H9 (cell line): ENCODE results near the gene FRAT1. TPM values are rescaled to one million over a fixed set of nuclear protein-coding genes. Genes with fewer than 3 reads are reported as not detected.
A peak's percentile ranks its signal among the peaks of the same experiment; 100 is the strongest.

Source experiments
- DNase-seq: peaks from one replicate; pipeline ENCODE4 v3.0.0-alpha.2; 2017
- H2AFZ ChIP-seq: one replicate; pipeline ENCODE4 v1.6.1; 2013; ENCODE audit warnings: mild to moderate bottlenecking, low read length, control low read depth, moderate library complexity
- H2AK5ac ChIP-seq: 2 replicates; pipeline ENCODE4 v1.6.1; 2013; ENCODE audit warnings: low read length, control low read depth, mixed read lengths; ENCODE audit not compliant: insufficient read length
- H2BK120ac ChIP-seq: one replicate; pipeline ENCODE4 v1.6.1; 2013; ENCODE audit warnings: low read depth, mild to moderate bottlenecking, low read length, control low read depth, inconsistent platforms; ENCODE audit not compliant: poor library complexity, severe bottlenecking
- H2BK12ac ChIP-seq: 2 replicates; pipeline ENCODE4 v1.6.1; 2013; ENCODE audit warnings: low read length, control low read depth, mixed read lengths, low read depth; ENCODE audit not compliant: insufficient read length
- H2BK15ac ChIP-seq: 2 replicates; pipeline ENCODE4 v1.6.1; 2013; ENCODE audit warnings: low read depth, low read length, control low read depth
- H2BK20ac ChIP-seq: one replicate; pipeline ENCODE4 v1.6.1; 2013; ENCODE audit warnings: low read depth, mild to moderate bottlenecking, low read length, control low read depth, inconsistent platforms; ENCODE audit not compliant: poor library complexity, severe bottlenecking
- H2BK5ac ChIP-seq: 2 replicates; pipeline ENCODE4 v1.6.1; 2013; ENCODE audit warnings: low read length, control low read depth, mixed read lengths; ENCODE audit not compliant: insufficient read length
- H3K14ac ChIP-seq: 2 replicates; pipeline ENCODE4 v1.6.1; 2013; ENCODE audit warnings: low read length, control low read depth; ENCODE audit not compliant: insufficient read depth
- H3K18ac ChIP-seq: 2 replicates; pipeline ENCODE4 v1.6.1; 2013; ENCODE audit warnings: low read depth, mild to moderate bottlenecking, mixed read lengths, low read length, control low read depth; ENCODE audit not compliant: insufficient read length
- H3K23ac ChIP-seq: 2 replicates; pipeline ENCODE4 v1.6.1; 2013; ENCODE audit warnings: low read length, control low read depth, mixed read lengths, low read depth; ENCODE audit not compliant: insufficient read length
- H3K23me2 ChIP-seq: 2 replicates; pipeline ENCODE4 v1.6.1; 2013; ENCODE audit warnings: low read depth, mild to moderate bottlenecking, mixed read lengths, low read length, control low read depth; ENCODE audit not compliant: insufficient read length, poor library complexity, severe bottlenecking
- H3K27ac ChIP-seq: 2 replicates; pipeline ENCODE4 v1.5.1; 2013; ENCODE audit warnings: low read length, control low read depth, mixed read lengths, low read depth; ENCODE audit not compliant: insufficient read length
- H3K27me3 ChIP-seq: 2 replicates; pipeline ENCODE4 v1.6.1; 2013; ENCODE audit warnings: low read length, control low read depth, inconsistent platforms; ENCODE audit not compliant: insufficient read depth
- H3K4ac ChIP-seq: 2 replicates; pipeline ENCODE4 v1.6.1; 2013; ENCODE audit warnings: low read depth, mild to moderate bottlenecking, control low read depth, inconsistent platforms, low read length, moderate library complexity
- H3K4me1 ChIP-seq: 2 replicates; pipeline ENCODE4 v1.6.1; 2013; ENCODE audit warnings: low read length, control low read depth, inconsistent platforms; ENCODE audit not compliant: insufficient read depth
- H3K4me2 ChIP-seq: 2 replicates; pipeline ENCODE4 v1.6.1; 2013; ENCODE audit warnings: low read length, control low read depth, mixed read lengths; ENCODE audit not compliant: insufficient read length, insufficient read depth
- H3K56ac ChIP-seq: 2 replicates; pipeline ENCODE4 v1.6.1; 2013; ENCODE audit warnings: low read depth, mild to moderate bottlenecking, mixed read lengths, low read length, control low read depth; ENCODE audit not compliant: insufficient read length
- H3K79me1 ChIP-seq: 2 replicates; pipeline ENCODE4 v1.6.1; 2013; ENCODE audit warnings: low read depth, mild to moderate bottlenecking, moderate library complexity, low read length, control low read depth, inconsistent platforms; ENCODE audit not compliant: insufficient read depth, poor library complexity, severe bottlenecking
- H3K79me2 ChIP-seq: 2 replicates; pipeline ENCODE4 v1.6.1; 2013; ENCODE audit warnings: low read length, control low read depth, inconsistent platforms; ENCODE audit not compliant: insufficient read depth
- H3K9ac ChIP-seq: 2 replicates; pipeline ENCODE4 v1.6.1; 2013; ENCODE audit warnings: low read length, control low read depth, mixed read lengths; ENCODE audit not compliant: insufficient read length; ENCODE audit errors: extremely low read depth
- H3K9me3 ChIP-seq: one replicate; pipeline ENCODE4 v1.6.1; 2013; ENCODE audit warnings: low read depth, low read length, inconsistent platforms; ENCODE audit not compliant: control insufficient read depth
- H3T11ph ChIP-seq: one replicate; pipeline ENCODE4 v1.6.1; 2013; ENCODE audit warnings: mild to moderate bottlenecking, low read length, control low read depth, inconsistent platforms
- H4K20me1 ChIP-seq: one replicate; pipeline ENCODE4 v1.6.1; 2013; ENCODE audit not compliant: control insufficient read depth, insufficient read length, insufficient read depth
- H4K5ac ChIP-seq: 2 replicates; pipeline ENCODE4 v1.6.1; 2013; ENCODE audit warnings: low read depth, mild to moderate bottlenecking, mixed read lengths, low read length, control low read depth; ENCODE audit not compliant: insufficient read length
- H4K8ac ChIP-seq: replicated peaks from 2 replicates; pipeline ENCODE4 v1.6.1; 2013; ENCODE audit warnings: low read length, control low read depth, mixed read lengths, low read depth; ENCODE audit not compliant: insufficient read length
- H4K91ac ChIP-seq: 2 replicates; pipeline ENCODE4 v1.6.1; 2013; ENCODE audit warnings: low read depth, mild to moderate bottlenecking, moderate library complexity, mixed read lengths, low read length, control low read depth; ENCODE audit not compliant: insufficient read length
- H3K27ac Mint-ChIP-seq, 3 experiments: 2 replicates in 2 of 3; 3 replicates in 1 of 3; pipeline ENCODE4 v1.8.0; 2020 to 2021; ENCODE audit warnings: mixed read lengths in 3 of 3, mild to moderate bottlenecking in 1 of 3, moderate library complexity in 1 of 3
- H3K27me3 Mint-ChIP-seq: 2 replicates; pipeline ENCODE4 v1.8.0; 2021; ENCODE audit warnings: low read depth, mild to moderate bottlenecking, moderate library complexity, mixed read lengths
- H3K36me3 Mint-ChIP-seq, 3 experiments: 2 replicates in 2 of 3; 3 replicates in 1 of 3; pipeline ENCODE4 v1.8.0; 2020 to 2021; ENCODE audit warnings: low read depth in 3 of 3, mixed read lengths in 3 of 3; ENCODE audit not compliant: insufficient read depth in 1 of 3
- H3K4me1 Mint-ChIP-seq, 2 experiments: 2 replicates each; pipeline ENCODE4 v1.8.0; 2020; ENCODE audit warnings: mixed read lengths in 2 of 2
- H3K4me3 Mint-ChIP-seq, 2 experiments: 2 replicates in 1 of 2; 3 replicates in 1 of 2; pipeline ENCODE4 v1.8.0; 2020 to 2021; ENCODE audit warnings: mild to moderate bottlenecking in 2 of 2, mixed read lengths in 2 of 2, moderate library complexity in 1 of 2
- H3K9me3 Mint-ChIP-seq, 2 experiments: 2 replicates in 1 of 2; 3 replicates in 1 of 2; pipeline ENCODE4 v1.8.0; 2020; ENCODE audit warnings: mild to moderate bottlenecking in 2 of 2, mixed read lengths in 2 of 2, moderate library complexity in 1 of 2
- CTCF ChIP-seq: fragments of 200-600 bp; sonication (generic); conservative IDR thresholded peaks from 3 replicates; pipeline ENCODE4 v1.8.0; 2021; ENCODE audit warnings: antibody characterized with exemption, mild to moderate bottlenecking
- WGBS: extraction: QIAGEN DNeasy Blood & Tissue Kit; methylation state at CpG from one replicate; pipeline ENCODE4 v1.1.7; 2013; ENCODE audit warnings: missing lambda C conversion rate, low lambda C conversion rate, mixed read lengths; ENCODE audit not compliant: insufficient read length; ENCODE audit errors: extremely low coverage; 5-methylcytosine and 5-hydroxymethylcytosine counted together
- total RNA-seq: library from RNA; stranded (reverse); gene quantifications from 2 replicates; pipeline ENCODE4 v1.2.1, GENCODE V29; 2021

Gene FRAT1
- total RNA-seq, 1 experiment from 2014 or later, result 7.3 TPM

- no peaks in the 10 kb centered on the region for H3K27me3 ChIP-seq
- H3K79me2 ChIP-seq, result peaks cover 11% of the 10 kb centered on the region; the same call in 1 of the 2 replicates
- no peak overlapping the region for H2BK12ac ChIP-seq
- peak; percentile 61 for DNase-seq
- H3K27ac ChIP-seq, result no peak overlapping the region
- peak overlapping the region; percentile 67; the same call in 1 of the 2 replicates for H3K14ac ChIP-seq
- no peak overlapping the region for H3K23ac ChIP-seq
- no peak overlapping the region for H2BK15ac ChIP-seq
- peak overlapping the region; percentile 61 for H3K18ac ChIP-seq
- H2BK20ac ChIP-seq, result no peak overlapping the region
- H4K20me1 ChIP-seq, result peaks cover 3% of the 10 kb centered on the region
- peaks cover 2% of the 10 kb centered on the region for H3K79me1 ChIP-seq
- H3K9me3 Mint-ChIP-seq, result peaks cover 2 to 3% of the 10 kb centered on the region in 2 experiments; a peak in 1 of 5 replicates
- H2AK5ac ChIP-seq, result no peak overlapping the region
- H3K4me3 Mint-ChIP-seq, result peak overlapping the region; percentile 67 to 72
- peak overlapping the region; percentile 15 for H3K4me2 ChIP-seq
- peaks cover 6 to 38% (median 32%) of the 10 kb centered on the region in 3 experiments for H3K36me3 Mint-ChIP-seq
- H2AFZ ChIP-seq, result no peak overlapping the region
- no peak overlapping the region for H4K8ac ChIP-seq
- no peaks in the 10 kb centered on the region; the same call in 1 of the 2 replicates for H3K27me3 Mint-ChIP-seq
- H4K91ac ChIP-seq, result no peak overlapping the region
- no peaks in the 10 kb centered on the region for H3K9me3 ChIP-seq
- H4K5ac ChIP-seq, result no peak overlapping the region
- TF ChIP-seq CTCF, result no peak
- H3K9ac ChIP-seq, result peak overlapping the region; percentile 15
- WGBS, result no CpG with 5 or more reads among the region's 25 CpGs
- no peak overlapping the region for H3T11ph ChIP-seq
- H2BK120ac ChIP-seq, result no peak overlapping the region
- H3K4me1 ChIP-seq, result peaks cover 14% of the 10 kb centered on the region
- H3K27ac Mint-ChIP-seq, result peak overlapping the region in 2 of 3 experiments; percentile 70 to 82; a peak in 4 of 7 replicates
- H3K4me1 Mint-ChIP-seq, result peaks cover 55 to 63% of the 10 kb centered on the region in 2 experiments
- peaks cover 20% of the 10 kb centered on the region for H3K23me2 ChIP-seq
- H2BK5ac ChIP-seq, result no peak overlapping the region
- no peak overlapping the region for H3K4ac ChIP-seq
- no peak overlapping the region for H3K56ac ChIP-seq
Observed at GRCh38 chr10:97335188-97335619, 16.1 kb downstream of the FRAT1 start.
